Panc1 (cell line): Measurements from ENCODE around the gene IFIH1.

ENCODE experiments used
- CTCF ChIP-seq: fragments of 450-650 bp; IDR thresholded peaks from 2 replicates; pipeline ENCODE4 v1.5.1; 2017; ENCODE audit warnings: mild to moderate bottlenecking
- REST ChIP-seq, 2 experiments: IDR thresholded peaks; 2 replicates each; pipeline ENCODE4 v1.6.1; 2011 to 2012; ENCODE audit warnings: low read depth in 2 of 2, control low read depth in 1 of 2, low read length in 1 of 2, mild to moderate bottlenecking in 1 of 2, moderate library complexity in 1 of 2; ENCODE audit not compliant: insufficient read depth in 1 of 2
- SIN3A ChIP-seq: IDR thresholded peaks from 2 replicates; pipeline ENCODE4 v1.6.1; 2012; ENCODE audit warnings: low read depth, mild to moderate bottlenecking, low read length, moderate library complexity, borderline replicate concordance; ENCODE audit not compliant: insufficient read depth

- TF ChIP-seq CTCF (no peak), REST (IDR thresholded peaks at IDR 0.05; ENCODE audit: insufficient read depth in 1 of 2, low read depth in 2 of 2, low read length in 1 of 2) (no peak), SIN3A (no peak)
These were observed 1.3 kb downstream of the IFIH1 start for GRCh38 chr2:162317058-162317742.
